ENCODE results near the gene TTLL7. TPM values are rescaled to one million over a fixed set of nuclear protein-coding genes. Genes with fewer than 3 reads are reported as not detected.

TTLL7 gene
- total and polyA plus RNA-seq, 7 experiments from 2014 or later, result 0.27 to 2.1 (median 1.1) TPM; not detected in 4

DNA sequence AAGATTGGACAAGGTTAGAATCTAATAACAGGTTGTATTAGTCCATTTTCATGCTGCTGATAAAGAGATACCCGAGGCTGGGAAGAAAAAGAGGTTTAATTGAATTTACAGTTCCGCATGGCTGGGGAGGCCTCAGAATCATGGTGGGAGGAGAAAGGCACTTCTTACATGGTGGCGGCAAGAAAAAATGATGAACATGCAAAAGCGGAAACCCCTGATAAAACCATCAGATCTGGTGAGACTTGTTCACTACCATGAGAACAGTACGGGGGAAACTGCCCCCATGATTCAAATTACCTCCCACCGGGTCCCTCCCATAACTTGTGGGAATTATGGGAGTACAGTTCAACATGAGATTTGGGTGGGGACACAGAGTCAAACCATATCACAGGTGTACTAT, 22.9 kb upstream of the TTLL7 start:
- H3K36me3 ChIP-seq (ENCODE audit: control insufficient read depth in 2 of 3, insufficient read depth in 3 of 3, low read length in 3 of 3), result no peaks in the 10 kb centered on the region
- Mint-ChIP-seq H3K4me1 (no peaks in the 10 kb centered on the region), H3K4me3 (no peak overlapping the region), H3K27ac (no peak overlapping the region), H3K36me3 (peaks cover 0 to 6% (median 0%) of the 10 kb centered on the region in 5 donors), H3K9me3 (peaks cover 0 to 13% (median 0%) of the 10 kb centered on the region in 11 donors), H3K27me3 (peaks cover 3 to 19% (median 11%) of the 10 kb centered on the region in 5 donors)
- ChIA-PET CTCF (no interaction called here), POLR2A (no interaction called here)
- no peak overlapping the region for H3K4me3 ChIP-seq (ENCODE audit: low read length)
- no peak overlapping the region for H3K27ac ChIP-seq (ENCODE audit: low read depth, low read length)
- intact Hi-C loops (cut with micrococcal nuclease), result no loop called here
- H3K4me1 ChIP-seq (ENCODE audit: control insufficient read depth in 2 of 2, insufficient read depth in 2 of 2, low read length in 2 of 2), result no peaks in the 10 kb centered on the region
- H3K9me3 ChIP-seq (ENCODE audit: control insufficient read depth in 2 of 3, low read length in 3 of 3), result no peaks in the 10 kb centered on the region
- ATAC-seq (no peak), DNase-seq (no peak)
- no peaks in the 10 kb centered on the region for H3K27me3 ChIP-seq (ENCODE audit: control insufficient read depth in 2 of 2, insufficient read depth in 2 of 2, low read length in 2 of 2)

- no peak overlapping the region for H3K4me3 ChIP-seq (ENCODE audit: low read length)
- no peak for DNase-seq
- no peaks in the 10 kb centered on the region for H3K36me3 ChIP-seq (ENCODE audit: control insufficient read depth in 2 of 3, insufficient read depth in 3 of 3, low read length in 3 of 3)
- H3K27ac ChIP-seq (ENCODE audit: low read depth, low read length), result no peak overlapping the region
- Mint-ChIP-seq H3K9me3 (peaks cover 0 to 13% (median 0%) of the 10 kb centered on the region in 11 donors), H3K36me3 (peaks cover 0 to 6% (median 0%) of the 10 kb centered on the region in 5 donors), H3K27me3 (peaks cover 4 to 15% (median 8%) of the 10 kb centered on the region in 5 donors), H3K4me3 (no peak overlapping the region), H3K27ac (no peak overlapping the region), H3K4me1 (no peaks in the 10 kb centered on the region)
- no peaks in the 10 kb centered on the region for H3K9me3 ChIP-seq (ENCODE audit: control insufficient read depth in 2 of 3, low read length in 3 of 3)
- H3K27me3 ChIP-seq (ENCODE audit: control insufficient read depth in 2 of 2, insufficient read depth in 2 of 2, low read length in 2 of 2), result no peaks in the 10 kb centered on the region
- no peaks in the 10 kb centered on the region for H3K4me1 ChIP-seq (ENCODE audit: control insufficient read depth in 2 of 2, insufficient read depth in 2 of 2, low read length in 2 of 2)
- intact Hi-C loops (cut with micrococcal nuclease), result no loop called here
- POLR2A ChIA-PET, result no interaction called here
- ATAC-seq, result no peak
- CTCF ChIA-PET, result no interaction called here
These were observed 21.2 kb upstream of the TTLL7 start for GRCh38 chr1:84020151-84020550.

GRCh38 chr1:84019217-84019616, 20.3 kb upstream of the TTLL7 start:
- no peak overlapping the region for H3K27ac ChIP-seq (ENCODE audit: low read depth, low read length)
- Mint-ChIP-seq H3K4me1 (no peaks in the 10 kb centered on the region), H3K27ac (no peak overlapping the region), H3K36me3 (peaks cover 0 to 6% (median 0%) of the 10 kb centered on the region in 5 donors), H3K27me3 (peaks cover 3 to 10% (median 8%) of the 10 kb centered on the region in 5 donors), H3K9me3 (peaks cover 0 to 13% (median 0%) of the 10 kb centered on the region in 11 donors), H3K4me3 (no peak overlapping the region)
- H3K4me3 ChIP-seq (ENCODE audit: low read length), result no peak overlapping the region
- DNase-seq (no peak), ATAC-seq (no peak)
- intact Hi-C loops (cut with micrococcal nuclease), result no loop called here
- H3K27me3 ChIP-seq (ENCODE audit: control insufficient read depth in 2 of 2, insufficient read depth in 2 of 2, low read length in 2 of 2), result no peaks in the 10 kb centered on the region
- no peaks in the 10 kb centered on the region for H3K36me3 ChIP-seq (ENCODE audit: control insufficient read depth in 2 of 3, insufficient read depth in 3 of 3, low read length in 3 of 3)
- POLR2A ChIA-PET, result no interaction called here
- CTCF ChIA-PET, result no interaction called here
- no peaks in the 10 kb centered on the region for H3K4me1 ChIP-seq (ENCODE audit: control insufficient read depth in 2 of 2, insufficient read depth in 2 of 2, low read length in 2 of 2)
- H3K9me3 ChIP-seq (ENCODE audit: control insufficient read depth in 2 of 3, low read length in 3 of 3), result no peaks in the 10 kb centered on the region

GRCh38 chr1:84013708-84014107, 14.8 kb upstream of the TTLL7 start:
- H3K4me1 Mint-ChIP-seq, result no peaks in the 10 kb centered on the region
- POLR2A ChIA-PET, result no interaction called here
- Histone ChIP-seq H3K4me1 (ENCODE audit: control insufficient read depth in 2 of 2, insufficient read depth in 2 of 2, low read length in 2 of 2) (no peaks in the 10 kb centered on the region), H3K27ac (ENCODE audit: low read depth, low read length) (no peak overlapping the region), H3K9me3 (ENCODE audit: control insufficient read depth in 2 of 3, low read length in 3 of 3) (no peaks in the 10 kb centered on the region), H3K36me3 (ENCODE audit: control insufficient read depth in 2 of 3, insufficient read depth in 3 of 3, low read length in 3 of 3) (no peaks in the 10 kb centered on the region), H3K27me3 (ENCODE audit: control insufficient read depth in 2 of 2, insufficient read depth in 2 of 2, low read length in 2 of 2) (no peaks in the 10 kb centered on the region), H3K4me3 (ENCODE audit: low read length) (no peak overlapping the region)
- CTCF ChIA-PET, result interaction anchor here (1.0 kb wide), 1 partner anchor 740 kb away, joined by 4 read pairs; no protein-coding TSS in a partner anchor
- H3K27ac Mint-ChIP-seq, result no peak overlapping the region
- no peak overlapping the region for H3K4me3 Mint-ChIP-seq
- peaks cover 0 to 2% (median 0%) of the 10 kb centered on the region in 11 donors for H3K9me3 Mint-ChIP-seq
- H3K36me3 Mint-ChIP-seq, result no peaks in the 10 kb centered on the region
- peaks cover 10 to 18% (median 16%) of the 10 kb centered on the region in 5 donors for H3K27me3 Mint-ChIP-seq
- no peak for DNase-seq
- intact Hi-C loops (cut with micrococcal nuclease), result no loop called here
- ATAC-seq, result no peak

GRCh38 chr1:84012018-84012417, 13.1 kb upstream of the TTLL7 start:
- Mint-ChIP-seq H3K36me3 (no peaks in the 10 kb centered on the region), H3K4me3 (no peak overlapping the region), H3K9me3 (peaks cover 0 to 2% (median 0%) of the 10 kb centered on the region in 11 donors), H3K27ac (no peak overlapping the region), H3K4me1 (no peaks in the 10 kb centered on the region), H3K27me3 (peaks cover 12 to 32% (median 25%) of the 10 kb centered on the region in 5 donors)
- no peaks in the 10 kb centered on the region for H3K27me3 ChIP-seq (ENCODE audit: control insufficient read depth in 2 of 2, insufficient read depth in 2 of 2, low read length in 2 of 2)
- H3K36me3 ChIP-seq (ENCODE audit: control insufficient read depth in 2 of 3, insufficient read depth in 3 of 3, low read length in 3 of 3), result no peaks in the 10 kb centered on the region
- no peak overlapping the region for H3K27ac ChIP-seq (ENCODE audit: low read depth, low read length)
- DNase-seq (no peak), ATAC-seq (no peak)
- ChIA-PET CTCF (no interaction called here), POLR2A (interaction anchor here (0.6 kb wide), 1 partner anchor 1635 kb away, joined by 6 read pairs; no protein-coding TSS in a partner anchor)
- intact Hi-C loops (cut with micrococcal nuclease), result no loop called here
- H3K9me3 ChIP-seq (ENCODE audit: control insufficient read depth in 2 of 3, low read length in 3 of 3), result no peaks in the 10 kb centered on the region
- no peaks in the 10 kb centered on the region for H3K4me1 ChIP-seq (ENCODE audit: control insufficient read depth in 2 of 2, insufficient read depth in 2 of 2, low read length in 2 of 2)
- H3K4me3 ChIP-seq (ENCODE audit: low read length), result no peak overlapping the region

DNA sequence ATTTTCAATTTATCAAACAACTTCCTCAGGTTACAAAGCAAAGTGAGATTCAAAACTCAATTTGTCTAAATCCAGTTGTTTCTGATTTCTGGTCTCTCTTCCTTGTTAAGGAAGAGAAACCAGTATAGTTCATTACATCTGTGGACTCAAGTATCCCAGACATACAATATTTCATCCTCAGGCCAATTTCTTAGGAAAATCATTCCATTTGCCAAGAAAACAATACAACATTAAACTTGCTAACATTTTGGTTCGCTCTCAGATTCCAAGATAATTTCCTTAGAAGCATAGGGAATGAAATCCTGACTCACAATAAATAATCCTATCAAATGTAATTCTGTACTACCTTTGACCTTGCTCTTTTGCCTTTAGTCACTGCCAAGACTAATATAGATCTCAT, 11.2 kb upstream of the TTLL7 start:
- H3K4me3 ChIP-seq (ENCODE audit: low read length), result no peak overlapping the region
- ATAC-seq (no peak), DNase-seq (no peak)
- intact Hi-C loops (cut with micrococcal nuclease), result no loop called here
- no peaks in the 10 kb centered on the region for H3K9me3 ChIP-seq (ENCODE audit: control insufficient read depth in 2 of 3, low read length in 3 of 3)
- no peak overlapping the region for H3K4me3 Mint-ChIP-seq
- peaks cover 11 to 36% (median 33%) of the 10 kb centered on the region in 5 donors for H3K27me3 Mint-ChIP-seq
- peaks cover 0 to 3% (median 0%) of the 10 kb centered on the region in 11 donors for H3K9me3 Mint-ChIP-seq
- no peak overlapping the region for H3K27ac ChIP-seq (ENCODE audit: low read depth, low read length)
- no peaks in the 10 kb centered on the region for H3K27me3 ChIP-seq (ENCODE audit: control insufficient read depth in 2 of 2, insufficient read depth in 2 of 2, low read length in 2 of 2)
- no peaks in the 10 kb centered on the region for H3K4me1 ChIP-seq (ENCODE audit: control insufficient read depth in 2 of 2, insufficient read depth in 2 of 2, low read length in 2 of 2)
- ChIA-PET POLR2A (no interaction called here), CTCF (no interaction called here)
- H3K36me3 ChIP-seq (ENCODE audit: control insufficient read depth in 2 of 3, insufficient read depth in 3 of 3, low read length in 3 of 3), result no peaks in the 10 kb centered on the region
- H3K36me3 Mint-ChIP-seq, result no peaks in the 10 kb centered on the region
- no peak overlapping the region for H3K27ac Mint-ChIP-seq
- no peaks in the 10 kb centered on the region for H3K4me1 Mint-ChIP-seq

DNA sequence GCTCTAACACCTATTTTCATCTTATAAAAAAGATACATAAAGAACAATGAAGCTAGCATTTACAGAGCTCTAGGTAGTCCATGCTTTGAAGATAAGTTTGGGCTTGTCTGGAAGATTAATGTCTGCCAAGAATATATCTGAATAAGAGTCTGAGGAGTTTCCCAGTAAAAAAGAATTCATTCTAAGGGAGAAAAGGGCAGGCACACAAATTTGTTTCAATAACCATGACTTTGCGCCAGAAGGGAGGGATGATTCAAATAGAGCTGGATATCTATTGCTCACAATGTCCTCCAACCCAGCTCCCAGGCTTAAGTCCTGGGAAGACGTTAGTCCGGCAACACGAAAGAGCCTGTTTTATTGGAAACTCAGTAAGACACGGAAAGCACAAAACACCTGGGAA, 9.7 kb upstream of the TTLL7 start:
- Histone ChIP-seq H3K4me1 (ENCODE audit: control insufficient read depth in 2 of 2, insufficient read depth in 2 of 2, low read length in 2 of 2) (no peaks in the 10 kb centered on the region), H3K27me3 (ENCODE audit: control insufficient read depth in 2 of 2, insufficient read depth in 2 of 2, low read length in 2 of 2) (no peaks in the 10 kb centered on the region), H3K9me3 (ENCODE audit: control insufficient read depth in 2 of 3, low read length in 3 of 3) (no peaks in the 10 kb centered on the region), H3K4me3 (ENCODE audit: low read length) (no peak overlapping the region), H3K36me3 (ENCODE audit: control insufficient read depth in 2 of 3, insufficient read depth in 3 of 3, low read length in 3 of 3) (no peaks in the 10 kb centered on the region), H3K27ac (ENCODE audit: low read depth, low read length) (no peak overlapping the region)
- intact Hi-C loops (cut with micrococcal nuclease), result no loop called here
- H3K4me1 Mint-ChIP-seq, result no peaks in the 10 kb centered on the region
- POLR2A ChIA-PET, result no interaction called here
- CTCF ChIA-PET, result interaction anchor here (0.7 kb wide), 1 partner anchor 76 kb away, joined by 3 read pairs; no protein-coding TSS in a partner anchor
- H3K9me3 Mint-ChIP-seq, result peaks cover 0 to 2% (median 0%) of the 10 kb centered on the region in 11 donors
- ATAC-seq (no peak), DNase-seq (no peak)
- no peak overlapping the region for H3K27ac Mint-ChIP-seq
- no peak overlapping the region for H3K4me3 Mint-ChIP-seq
- H3K27me3 Mint-ChIP-seq, result peaks cover 23 to 48% (median 45%) of the 10 kb centered on the region in 5 donors
- no peaks in the 10 kb centered on the region for H3K36me3 Mint-ChIP-seq
